OCI-LY7 (cell line): ENCODE results near the gene NWD2.

Experiments
- EZH2phosphoT487 ChIP-seq: fragments of 200-600 bp; sonication (generic); IDR thresholded peaks from 2 replicates; pipeline ENCODE4 v1.6.1; 2018; ENCODE audit warnings: low read depth, borderline replicate concordance, mild to moderate bottlenecking, mixed run types, antibody characterized with exemption, low read length, moderate library complexity, mixed read lengths
- TF ChIP-seq, protein P1 (sequence below): fragments of 200-600 bp; sonication (generic); conservative IDR thresholded peaks from 2 replicates; pipeline ENCODE4 v1.5.1; 2014; ENCODE audit warnings: mild to moderate bottlenecking, antibody characterized with exemption, low read length, moderate library complexity, mixed read lengths

DNA sequence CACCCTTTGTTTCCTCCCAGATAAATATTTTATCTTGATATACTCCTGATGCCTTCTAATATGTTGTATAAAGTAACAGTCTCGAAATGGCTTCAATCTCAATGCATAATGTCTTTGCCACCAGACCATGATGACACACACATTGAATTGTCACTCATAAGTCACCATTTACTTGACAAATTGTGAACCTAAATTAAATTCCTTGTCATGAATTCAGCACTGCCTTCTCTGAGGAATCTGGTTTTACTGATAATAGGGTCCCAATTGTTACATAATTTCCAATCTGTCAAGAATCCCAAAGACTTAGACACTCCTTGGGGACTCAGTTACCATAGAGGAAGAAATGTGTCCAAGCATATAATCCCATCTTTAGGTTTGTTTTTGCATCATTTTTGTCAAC is 82.3 kb downstream of the NWD2 start:
- TF ChIP-seq, protein P1, sequence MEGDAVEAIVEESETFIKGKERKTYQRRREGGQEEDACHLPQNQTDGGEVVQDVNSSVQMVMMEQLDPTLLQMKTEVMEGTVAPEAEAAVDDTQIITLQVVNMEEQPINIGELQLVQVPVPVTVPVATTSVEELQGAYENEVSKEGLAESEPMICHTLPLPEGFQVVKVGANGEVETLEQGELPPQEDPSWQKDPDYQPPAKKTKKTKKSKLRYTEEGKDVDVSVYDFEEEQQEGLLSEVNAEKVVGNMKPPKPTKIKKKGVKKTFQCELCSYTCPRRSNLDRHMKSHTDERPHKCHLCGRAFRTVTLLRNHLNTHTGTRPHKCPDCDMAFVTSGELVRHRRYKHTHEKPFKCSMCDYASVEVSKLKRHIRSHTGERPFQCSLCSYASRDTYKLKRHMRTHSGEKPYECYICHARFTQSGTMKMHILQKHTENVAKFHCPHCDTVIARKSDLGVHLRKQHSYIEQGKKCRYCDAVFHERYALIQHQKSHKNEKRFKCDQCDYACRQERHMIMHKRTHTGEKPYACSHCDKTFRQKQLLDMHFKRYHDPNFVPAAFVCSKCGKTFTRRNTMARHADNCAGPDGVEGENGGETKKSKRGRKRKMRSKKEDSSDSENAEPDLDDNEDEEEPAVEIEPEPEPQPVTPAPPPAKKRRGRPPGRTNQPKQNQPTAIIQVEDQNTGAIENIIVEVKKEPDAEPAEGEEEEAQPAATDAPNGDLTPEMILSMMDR, result no peak
- TF ChIP-seq EZH2phosphoT487, result no peak
